GM18511 (cell line): ENCODE measurements around the gene MAST4.

Source experiments
- ATAC-seq: cut with Tn5 transposase; IDR thresholded peaks from one replicate; pipeline ENCODE4 v1.9.1; 2021; ENCODE audit warnings: mild to moderate bottlenecking, moderate library complexity; ENCODE audit not compliant: unreplicated experiment

The MAST4 gene

GRCh38 chr5:66896171-66896570, 300.0 kb downstream of the MAST4 start:
- ATAC-seq: no peak

- no peak for ATAC-seq
Measured at GRCh38 chr5:66897356-66897755, 301.2 kb downstream of the MAST4 start.

- ATAC-seq: no peak
Measured at GRCh38 chr5:66898241-66898995, 302.2 kb downstream of the MAST4 start.

- no peak for ATAC-seq
Measured at GRCh38 chr5:66903218-66903617, 307.0 kb downstream of the MAST4 start.

GRCh38 chr5:66903709-66904108, 307.5 kb downstream of the MAST4 start:
- no peak for ATAC-seq

GRCh38 chr5:66904189-66904588, 308.0 kb downstream of the MAST4 start:
- no peak for ATAC-seq

DNA sequence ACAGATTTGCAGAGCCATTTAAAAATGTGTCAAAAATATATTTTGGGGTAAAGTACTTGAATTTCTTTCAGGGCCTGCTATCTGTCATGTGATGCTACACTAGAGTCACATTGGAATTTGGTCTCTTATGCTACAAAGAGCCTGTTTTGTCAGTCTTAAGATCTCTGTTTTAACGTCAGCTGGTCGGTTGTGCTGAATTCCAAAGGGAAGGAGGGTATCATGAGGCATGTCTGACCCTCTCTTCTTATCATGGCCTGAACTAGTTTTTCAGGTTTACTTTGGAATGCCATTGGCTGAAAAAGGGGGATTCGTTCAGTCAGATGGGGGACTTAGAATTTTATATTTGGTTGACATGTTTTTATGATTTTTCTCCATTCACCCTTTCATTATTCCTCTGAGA, 309.8 kb downstream of the MAST4 start:
- ATAC-seq: no peak

DNA sequence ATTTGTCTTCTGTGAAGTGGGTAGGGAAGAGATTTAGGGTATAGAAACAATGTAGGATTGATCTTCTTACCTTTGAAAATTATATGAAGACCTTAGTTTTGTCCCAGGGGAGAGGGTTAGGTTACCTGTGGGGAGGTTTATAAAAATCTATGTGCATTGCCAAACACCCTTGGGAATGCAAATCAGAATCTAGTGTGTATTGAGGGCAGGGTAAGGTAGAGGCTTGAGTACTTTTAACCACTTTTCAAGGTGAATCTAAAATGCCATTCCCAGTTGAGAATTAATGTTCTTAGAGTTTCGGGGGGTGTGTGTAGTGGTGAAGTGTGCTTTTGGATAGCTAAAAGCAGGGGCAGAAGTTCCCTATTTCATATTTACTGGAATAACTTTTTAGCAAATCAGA, 312.0 kb downstream of the MAST4 start:
- no peak for ATAC-seq

GRCh38 chr5:66909364-66909763, 313.2 kb downstream of the MAST4 start:
- ATAC-seq: no peak

DNA sequence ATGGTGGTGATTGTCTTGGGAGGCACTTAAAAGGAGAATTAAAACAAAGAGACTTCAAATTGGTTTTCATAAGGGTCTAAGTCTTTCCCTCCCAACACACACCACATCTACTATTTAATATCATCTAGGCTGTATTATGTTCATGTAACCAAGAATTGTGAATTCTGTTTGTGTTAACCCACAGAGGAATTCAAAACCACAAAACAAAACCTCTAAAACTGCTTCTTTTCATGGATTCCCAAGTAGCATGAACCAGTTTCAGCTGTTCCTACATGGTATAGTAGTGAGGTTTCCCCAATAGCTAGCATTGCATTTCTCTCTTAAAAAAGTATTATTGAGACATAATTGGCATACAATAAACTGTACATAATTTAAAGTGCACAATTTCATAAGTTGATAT, 316.6 kb downstream of the MAST4 start:
- no peak for ATAC-seq

- no peak for ATAC-seq
Measured at GRCh38 chr5:66915531-66915930, 319.3 kb downstream of the MAST4 start.

DNA sequence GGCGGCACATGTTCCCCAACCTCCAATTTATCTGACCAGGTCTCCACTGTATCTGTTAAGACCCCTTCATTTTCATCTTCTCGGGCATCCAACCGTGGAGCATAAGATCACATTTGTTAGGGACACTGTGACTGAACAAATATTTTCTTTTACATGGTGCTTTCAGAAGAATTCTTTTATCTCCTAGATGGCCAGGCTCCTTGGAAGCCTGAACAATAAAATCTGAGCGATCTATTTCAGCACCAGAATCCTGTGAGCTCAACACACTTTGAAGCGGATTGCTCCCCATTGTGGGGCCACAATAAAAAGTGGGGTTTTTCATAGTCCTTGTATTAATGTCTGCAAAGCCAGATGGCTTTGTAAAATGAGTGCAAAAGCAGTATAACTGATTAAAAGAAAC, 326.7 kb downstream of the MAST4 start:
- no peak for ATAC-seq

- ATAC-seq: no peak
Measured at GRCh38 chr5:66923457-66923856, 327.3 kb downstream of the MAST4 start.

GRCh38 chr5:66923922-66924321, 327.7 kb downstream of the MAST4 start:
- ATAC-seq: no peak

DNA sequence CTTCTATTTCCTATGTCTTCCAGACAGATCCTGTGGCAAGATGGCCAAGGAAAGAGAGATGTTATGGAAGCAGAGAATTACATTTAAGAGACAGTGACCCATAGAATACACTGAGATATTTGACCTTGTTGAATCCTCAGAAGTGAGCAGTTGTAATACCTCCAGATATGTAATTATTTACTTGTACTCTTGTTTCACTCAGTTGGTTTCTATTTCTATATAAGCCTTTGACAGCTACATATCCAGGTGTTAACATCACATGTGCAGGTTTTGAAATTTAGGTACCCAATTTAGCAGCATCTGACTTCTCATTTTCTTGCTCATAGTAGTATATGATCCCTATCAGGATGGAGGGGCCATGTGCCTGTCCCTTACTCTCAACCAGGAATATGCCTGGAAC, 330.9 kb downstream of the MAST4 start:
- no peak for ATAC-seq

DNA sequence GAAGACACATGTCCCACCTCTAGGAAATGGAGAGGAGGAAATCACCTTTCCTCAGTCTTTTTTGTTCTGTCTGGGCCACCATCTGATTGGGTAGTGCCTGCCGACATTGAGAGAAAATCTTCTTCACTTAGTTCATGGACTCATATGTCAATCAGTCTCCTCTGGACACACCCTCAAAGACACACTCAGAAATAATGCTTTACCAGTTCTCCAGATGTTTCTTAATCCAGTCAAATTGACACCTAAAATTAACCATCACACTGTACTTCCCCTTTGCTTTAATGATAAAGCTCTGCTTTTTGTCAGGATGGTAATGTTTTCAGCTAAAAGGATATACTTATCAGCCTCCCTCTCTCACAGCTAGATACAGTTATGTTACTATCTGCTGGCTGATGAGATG, 333.1 kb downstream of the MAST4 start:
- no peak for ATAC-seq

DNA sequence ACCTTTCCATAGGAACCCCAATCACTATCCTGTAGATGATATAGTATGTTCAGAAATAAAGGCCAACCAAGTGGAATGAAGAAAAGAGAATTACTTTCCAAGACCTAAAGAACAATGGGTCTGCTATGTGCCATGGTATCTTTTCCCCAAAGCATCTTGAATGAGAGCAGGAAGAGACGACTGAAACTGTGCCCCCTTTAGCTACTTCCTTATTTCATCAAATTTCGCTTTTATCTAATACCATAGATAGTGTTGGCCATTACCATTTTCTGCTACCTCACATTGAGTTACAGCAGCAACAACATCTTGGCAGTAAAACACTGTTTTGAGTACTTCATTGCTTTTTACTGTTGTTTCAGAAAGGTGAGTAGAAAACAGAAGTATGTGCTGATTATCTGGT, 333.8 kb downstream of the MAST4 start:
- ATAC-seq: no peak

DNA sequence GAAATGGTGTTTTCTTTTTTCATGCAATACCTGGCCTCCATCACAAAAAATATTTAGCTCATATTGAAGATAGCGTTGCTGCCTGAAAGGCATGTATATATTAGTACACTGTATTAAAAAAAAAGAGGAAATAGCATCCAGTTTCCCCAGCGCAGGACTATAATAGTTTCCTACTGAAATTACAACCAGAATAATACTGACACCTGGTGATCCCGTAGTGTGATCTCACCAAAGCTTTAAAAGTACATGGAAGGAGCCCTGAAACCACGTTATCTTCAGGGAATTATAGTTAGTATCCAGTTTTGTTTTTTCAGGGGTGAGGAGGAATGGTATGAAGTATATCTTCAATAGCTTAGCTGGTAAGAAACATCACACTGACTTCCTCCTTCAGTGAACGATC, 335.5 kb downstream of the MAST4 start:
- ATAC-seq: no peak

GRCh38 chr5:66932457-66932856, 336.3 kb downstream of the MAST4 start:
- no peak for ATAC-seq

GRCh38 chr5:66933066-66933465, 336.9 kb downstream of the MAST4 start:
- ATAC-seq: no peak

GRCh38 chr5:66939094-66939493, 342.9 kb downstream of the MAST4 start:
- no peak for ATAC-seq

- ATAC-seq: peak; percentile 98
Measured at GRCh38 chr5:66945389-66946349, 349.5 kb downstream of the MAST4 start.
